ENCODE results near the gene NEK11.

The NEK11 gene, protein sequence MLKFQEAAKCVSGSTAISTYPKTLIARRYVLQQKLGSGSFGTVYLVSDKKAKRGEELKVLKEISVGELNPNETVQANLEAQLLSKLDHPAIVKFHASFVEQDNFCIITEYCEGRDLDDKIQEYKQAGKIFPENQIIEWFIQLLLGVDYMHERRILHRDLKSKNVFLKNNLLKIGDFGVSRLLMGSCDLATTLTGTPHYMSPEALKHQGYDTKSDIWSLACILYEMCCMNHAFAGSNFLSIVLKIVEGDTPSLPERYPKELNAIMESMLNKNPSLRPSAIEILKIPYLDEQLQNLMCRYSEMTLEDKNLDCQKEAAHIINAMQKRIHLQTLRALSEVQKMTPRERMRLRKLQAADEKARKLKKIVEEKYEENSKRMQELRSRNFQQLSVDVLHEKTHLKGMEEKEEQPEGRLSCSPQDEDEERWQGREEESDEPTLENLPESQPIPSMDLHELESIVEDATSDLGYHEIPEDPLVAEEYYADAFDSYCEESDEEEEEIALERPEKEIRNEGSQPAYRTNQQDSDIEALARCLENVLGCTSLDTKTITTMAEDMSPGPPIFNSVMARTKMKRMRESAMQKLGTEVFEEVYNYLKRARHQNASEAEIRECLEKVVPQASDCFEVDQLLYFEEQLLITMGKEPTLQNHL

DNA sequence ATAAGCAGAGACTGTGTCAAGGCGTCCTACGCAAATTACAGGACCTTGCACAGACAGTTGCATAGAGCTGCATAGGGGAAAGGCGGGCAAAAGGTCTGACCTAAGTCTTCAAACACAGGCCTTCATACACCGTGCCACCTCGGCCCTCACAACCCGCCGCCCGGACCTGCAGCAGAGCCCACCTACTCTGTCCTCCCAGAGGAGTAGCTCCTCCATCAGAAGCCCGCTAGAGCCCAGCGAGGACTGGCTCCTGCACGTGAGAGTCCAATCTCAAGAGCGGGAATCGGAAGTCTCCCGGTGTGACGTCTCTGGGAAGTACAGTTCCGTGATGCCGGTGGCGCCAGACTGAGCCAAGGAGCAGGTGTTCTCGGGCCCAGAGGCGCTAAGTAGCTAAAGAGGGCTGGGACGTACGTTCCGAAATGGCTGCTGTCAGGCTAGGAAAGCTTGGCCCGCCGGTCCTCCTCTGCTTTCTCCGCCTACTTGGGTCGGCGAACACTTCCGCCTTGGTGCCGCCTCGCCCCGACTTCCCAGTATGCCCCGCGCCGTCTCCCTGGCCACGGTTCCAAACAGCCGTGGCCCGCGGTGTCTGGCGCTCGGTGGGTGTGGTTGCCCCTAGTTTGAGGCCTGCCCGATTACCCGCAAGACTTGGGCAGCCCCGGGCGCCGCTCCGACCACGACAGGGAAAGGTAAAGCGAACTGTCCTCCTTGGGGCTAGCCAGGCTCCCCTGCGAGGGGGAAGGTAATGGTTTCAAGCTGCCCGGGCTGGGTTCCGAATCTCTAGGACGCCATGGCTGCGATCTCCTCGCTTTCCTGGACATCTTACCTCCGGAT, at the start of gene NEK11, which contains the start of gene ASTE1:
Gene NEK11, plus strand, starts transcription at position 557 of the 831 bp plus-strand sequence. CDS start 2,832 bp downstream, outside the sequence.
Gene ASTE1, minus strand, starts transcription at position 505 of the 831 bp plus-strand sequence. CDS start 1,519 bp downstream, outside the sequence.
- peak; percentile 49 for FAIRE-seq

DNA sequence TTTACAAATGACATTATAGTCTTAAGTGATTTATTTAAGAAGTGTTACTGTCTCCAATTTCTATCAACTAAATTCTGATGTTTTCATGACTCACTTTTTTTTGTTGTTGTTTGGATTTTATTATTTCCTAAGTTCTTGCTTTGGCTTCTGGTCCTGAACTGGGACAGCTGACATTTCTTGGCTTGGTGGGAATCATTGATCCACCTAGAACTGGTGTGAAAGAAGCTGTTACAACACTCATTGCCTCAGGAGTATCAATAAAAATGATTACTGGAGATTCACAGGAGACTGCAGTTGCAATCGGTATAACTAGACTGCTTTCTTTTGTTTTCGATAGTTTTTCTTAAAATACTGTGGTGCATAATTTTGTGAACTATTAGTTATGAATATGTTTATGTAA, 47.6 kb upstream of the NEK11 start:
- no peak for FAIRE-seq

More for the DNA sequence above, at the start of gene NEK11, which contains the start of gene ASTE1:
- DNase-seq (ENCODE audit: low spot score): peak; percentile 80

DNA sequence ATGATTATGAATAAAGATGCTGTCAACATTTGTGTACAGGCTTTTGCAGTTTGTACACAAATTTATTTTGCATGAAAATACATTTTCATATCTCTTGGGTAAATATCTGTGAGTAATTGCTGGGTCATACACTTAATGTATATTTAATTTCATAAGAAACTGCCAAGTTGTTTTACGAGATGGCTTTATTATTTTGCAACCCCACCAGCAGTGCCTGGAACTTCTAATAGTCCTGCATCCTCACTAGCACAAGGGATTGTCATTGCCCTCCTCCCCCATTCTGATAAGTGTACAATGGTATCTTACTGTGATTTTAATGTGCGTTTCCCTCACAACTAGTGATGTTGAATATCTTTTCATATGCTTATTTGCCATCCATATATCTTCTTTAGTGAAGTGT, 45.2 kb upstream of the NEK11 start:
- DNase-seq (ENCODE audit: low spot score): no peak
- no peak for FAIRE-seq

More for the DNA sequence above, 47.6 kb upstream of the NEK11 start:
- DNase-seq (ENCODE audit: low spot score): no peak

DNA sequence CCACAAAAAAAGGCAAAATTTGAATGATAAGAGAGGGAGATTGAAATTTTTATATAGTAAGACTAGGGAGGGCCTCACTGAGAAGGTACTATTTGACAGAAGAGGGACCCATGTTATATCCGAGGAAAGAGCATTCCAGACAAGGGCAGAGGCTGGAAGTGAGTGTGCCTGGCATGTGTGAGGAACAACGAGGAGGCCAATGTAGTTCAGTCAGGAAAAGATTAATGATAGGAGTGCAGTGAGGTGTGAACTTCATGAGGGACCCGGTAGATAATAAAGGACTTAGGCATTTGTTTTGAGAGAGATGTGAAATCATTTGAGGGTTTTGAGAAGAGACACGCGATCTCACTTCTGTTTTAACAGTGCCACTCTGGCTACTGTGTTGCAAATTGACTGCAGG, 36.4 kb upstream of the NEK11 start:
- DNase-seq (ENCODE audit: low spot score): no peak
- no peak for FAIRE-seq

DNA sequence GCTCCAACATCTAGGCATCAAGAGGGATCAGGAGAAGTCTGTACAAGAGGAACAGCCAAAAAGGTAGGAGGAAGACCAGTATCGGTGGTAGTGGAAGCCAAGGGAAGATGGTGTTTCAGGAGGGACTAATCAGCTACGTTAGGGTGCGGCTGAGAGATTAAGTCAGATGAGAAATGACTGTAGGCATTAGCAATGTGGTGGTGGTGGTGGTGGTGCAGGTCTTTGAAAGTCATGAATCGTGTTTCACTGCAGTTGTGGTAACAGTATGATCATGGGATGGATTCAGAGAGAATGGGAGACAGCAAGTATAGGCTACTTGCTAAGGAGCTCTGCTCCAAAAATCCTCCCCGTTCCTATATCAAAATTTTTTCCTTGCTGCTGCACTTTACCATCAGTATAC, 35.6 kb upstream of the NEK11 start:
- DNase-seq (ENCODE audit: low spot score) (no peak), FAIRE-seq (no peak)

DNA sequence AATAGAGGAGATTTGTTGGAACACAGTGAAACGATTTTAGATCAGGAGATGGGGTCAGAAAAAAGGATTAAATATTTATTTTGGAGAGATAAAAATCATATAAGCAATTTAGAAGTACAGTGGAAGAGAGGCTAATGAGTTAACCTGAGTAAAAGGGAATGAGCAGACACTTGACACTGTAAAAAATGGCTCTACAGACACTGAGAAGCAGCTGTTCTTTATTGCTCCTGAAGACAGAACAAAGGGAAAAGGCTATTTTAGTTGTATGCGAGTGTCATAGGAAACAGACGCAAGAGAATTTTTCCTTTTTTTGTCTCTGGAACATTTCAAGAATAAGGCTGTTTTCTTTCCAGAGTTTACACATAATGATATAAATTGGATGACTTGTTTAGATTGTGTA, 34.3 kb upstream of the NEK11 start:
- DNase-seq (ENCODE audit: low spot score) (no peak), FAIRE-seq (no peak)

DNA sequence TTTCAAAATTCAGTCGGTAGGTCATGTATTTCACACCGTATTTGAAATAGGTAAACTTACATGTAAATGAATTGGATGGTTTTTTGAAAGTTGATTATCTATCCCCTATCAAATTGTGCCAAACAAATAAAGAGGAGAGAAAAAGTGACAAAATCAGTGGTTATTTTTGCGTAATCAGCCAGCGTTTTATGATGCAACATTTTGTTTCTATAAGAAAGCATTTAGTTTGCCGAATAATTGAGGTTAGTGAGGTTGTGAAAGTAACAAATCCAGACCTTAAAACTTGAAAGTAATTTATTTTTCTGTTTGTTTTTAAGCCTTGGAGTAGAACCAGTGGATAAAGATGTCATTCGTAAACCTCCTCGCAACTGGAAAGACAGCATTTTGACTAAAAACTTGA, 29.4 kb upstream of the NEK11 start:
- FAIRE-seq (no peak), DNase-seq (ENCODE audit: low spot score) (no peak)

DNA sequence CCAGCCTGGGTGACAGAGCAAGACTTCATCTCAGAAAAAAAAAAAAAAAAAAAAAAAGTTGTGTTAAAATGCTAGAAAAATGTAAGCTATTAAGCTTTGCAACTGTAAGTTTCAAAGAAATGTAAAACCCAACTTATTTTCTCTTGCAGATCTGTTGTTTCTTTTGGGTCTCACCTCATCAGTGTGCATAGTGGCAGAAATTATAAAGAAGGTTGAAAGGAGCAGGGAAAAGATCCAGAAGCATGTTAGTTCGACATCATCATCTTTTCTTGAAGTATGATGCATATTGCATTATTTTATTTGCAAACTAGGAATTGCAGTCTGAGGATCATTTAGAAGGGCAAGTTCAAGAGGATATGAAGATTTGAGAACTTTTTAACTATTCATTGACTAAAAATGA, 25.6 kb upstream of the NEK11 start:
- DNase-seq (ENCODE audit: low spot score) (no peak), FAIRE-seq (no peak)

DNA sequence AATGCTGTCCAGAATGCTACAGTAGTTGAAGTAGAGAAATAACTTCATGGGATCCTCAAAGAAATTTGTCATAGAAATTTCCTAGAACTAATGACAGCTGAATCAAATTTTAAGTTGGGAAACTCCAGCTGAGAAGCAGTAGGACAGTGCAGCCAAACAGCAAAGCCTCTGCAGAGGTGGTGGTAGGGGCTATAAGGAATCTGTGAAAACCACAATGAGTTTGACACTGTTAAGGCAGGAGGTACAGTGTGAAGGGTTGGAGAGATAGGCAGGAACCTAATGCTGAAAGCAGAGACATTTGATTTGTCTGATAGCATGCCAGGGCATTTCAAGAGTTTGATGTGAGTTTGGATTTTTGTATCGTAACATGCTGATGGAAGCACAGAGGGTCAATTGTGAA, 22.1 kb upstream of the NEK11 start:
- no peak for FAIRE-seq
- DNase-seq (ENCODE audit: low spot score): no peak

DNA sequence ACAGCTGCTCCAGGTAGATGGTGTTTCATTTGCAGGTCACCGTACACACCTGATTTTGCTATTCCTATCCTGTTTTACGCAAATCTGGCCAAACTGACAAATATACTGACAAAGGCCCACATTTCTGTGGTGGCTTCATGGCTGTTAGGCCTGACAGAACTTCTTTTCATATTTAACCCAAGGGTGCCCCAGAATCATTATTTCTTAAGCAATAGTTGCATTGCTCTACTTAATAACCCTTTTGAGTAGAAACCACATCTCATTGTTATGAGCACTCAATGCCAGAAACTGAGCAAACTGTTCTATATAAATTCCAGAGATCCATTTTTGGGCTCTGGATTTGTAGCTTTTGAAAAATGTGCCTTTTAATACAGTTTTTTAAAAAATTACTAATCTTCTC, 19.4 kb upstream of the NEK11 start:
- FAIRE-seq: no peak
- no peak for DNase-seq (ENCODE audit: low spot score)

DNA sequence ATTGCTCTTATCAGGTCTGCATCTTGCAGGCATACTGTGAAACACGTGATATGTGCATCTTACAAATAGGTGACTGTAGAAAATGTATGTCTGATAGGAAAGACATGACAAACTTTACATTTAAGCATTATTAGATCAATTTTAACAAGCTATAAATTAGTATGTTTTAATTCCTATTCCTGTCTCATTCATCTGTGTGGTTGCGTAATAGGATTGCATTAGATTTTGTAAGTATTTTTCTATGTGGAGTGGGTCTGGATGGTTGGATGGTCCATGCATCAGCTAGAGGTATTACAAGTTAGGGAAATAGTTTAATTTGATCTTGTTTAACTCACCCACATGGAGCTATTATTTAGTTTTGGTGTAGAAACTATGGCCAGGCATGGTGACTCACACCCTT, 18.9 kb upstream of the NEK11 start:
- FAIRE-seq: no peak
- DNase-seq (ENCODE audit: low spot score): no peak

DNA sequence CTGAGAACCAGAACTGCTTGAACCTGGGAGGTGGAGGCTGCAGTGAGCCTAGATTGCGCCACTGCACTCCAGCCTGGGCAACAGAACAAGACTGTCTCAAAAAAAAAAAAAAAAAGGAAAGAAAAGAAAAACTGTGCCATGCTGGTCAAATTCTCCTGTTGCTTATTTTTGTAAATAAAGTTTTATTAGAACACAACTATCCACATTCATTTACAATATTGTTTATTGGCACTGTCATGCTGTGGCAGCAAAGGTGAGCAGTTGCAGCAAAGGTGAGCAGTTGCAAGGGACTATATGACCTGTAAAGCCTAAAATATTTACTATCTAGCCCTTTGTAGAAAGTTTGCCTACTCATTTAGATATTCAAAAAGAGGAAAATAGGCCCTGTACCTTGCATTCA, 18.4 kb upstream of the NEK11 start:
- FAIRE-seq (no peak), DNase-seq (ENCODE audit: low spot score) (no peak)

DNA sequence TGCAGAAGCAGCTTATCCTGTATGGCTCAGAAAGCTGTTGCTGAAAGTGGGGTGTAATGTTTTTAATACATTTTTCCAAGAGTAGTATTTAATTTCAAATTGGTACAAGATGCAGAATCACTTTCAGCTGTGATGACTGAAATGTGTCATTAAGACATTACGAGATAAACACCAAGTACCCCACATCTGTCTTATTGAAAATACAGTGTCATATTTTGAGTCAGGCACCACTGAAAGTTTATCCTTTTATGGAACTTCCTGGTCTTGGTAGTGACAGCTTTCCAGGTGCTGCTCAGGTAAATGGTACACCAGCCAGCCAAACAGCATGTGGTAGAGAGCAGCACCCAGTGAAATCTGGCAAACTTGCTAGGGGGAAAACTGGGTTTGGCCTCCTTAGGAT, 17.0 kb upstream of the NEK11 start:
- DNase-seq (ENCODE audit: low spot score): no peak
- no peak for FAIRE-seq

DNA sequence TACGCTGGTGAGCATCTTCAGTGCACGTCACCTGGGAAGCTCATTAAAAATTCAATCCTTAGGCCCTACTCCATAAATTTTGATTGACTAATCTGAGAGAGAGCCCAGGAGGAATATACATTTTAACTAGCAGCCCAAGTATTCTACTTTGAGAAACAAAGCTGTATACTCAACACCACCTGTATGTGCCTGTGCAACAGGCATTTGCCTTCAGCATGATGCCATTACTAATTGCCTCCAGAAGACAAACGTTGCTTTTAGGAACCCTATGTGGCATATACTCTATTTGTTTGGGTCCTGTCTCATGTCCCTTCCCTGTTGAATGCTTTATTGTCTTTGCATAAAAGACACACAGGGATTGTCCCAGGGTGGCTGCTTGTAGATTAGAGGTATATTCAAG, 7.7 kb upstream of the NEK11 start:
- DNase-seq (ENCODE audit: low spot score) (no peak), FAIRE-seq (no peak)

DNA sequence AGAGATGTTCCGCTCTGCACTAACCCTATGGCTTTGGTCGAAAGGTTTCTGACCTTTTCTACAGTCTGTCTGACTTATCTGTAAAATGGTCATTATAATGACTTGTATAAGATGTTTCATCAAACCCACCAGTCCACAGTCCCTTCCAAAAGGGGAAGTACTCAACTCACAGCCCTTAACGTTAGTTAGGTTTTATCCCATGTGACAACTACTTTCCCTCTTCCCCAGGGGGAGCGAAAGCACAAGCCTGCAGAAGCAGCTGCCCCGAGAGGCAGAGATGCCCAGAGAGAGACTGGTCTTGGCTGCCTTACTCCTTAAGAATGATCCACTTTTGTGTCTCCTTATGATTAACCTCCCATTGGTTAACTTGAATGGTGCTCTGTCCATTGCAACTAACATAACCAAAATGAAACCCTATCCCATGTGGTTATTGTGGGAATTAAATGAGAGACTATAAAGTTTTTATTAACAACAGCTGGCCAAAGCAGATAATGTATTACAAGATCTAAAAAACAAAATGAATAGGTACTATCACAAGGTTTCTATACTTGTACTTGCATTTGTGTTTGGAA, 6.5 kb upstream of the NEK11 start:
- FAIRE-seq (no peak), DNase-seq (ENCODE audit: low spot score) (no peak)

DNA sequence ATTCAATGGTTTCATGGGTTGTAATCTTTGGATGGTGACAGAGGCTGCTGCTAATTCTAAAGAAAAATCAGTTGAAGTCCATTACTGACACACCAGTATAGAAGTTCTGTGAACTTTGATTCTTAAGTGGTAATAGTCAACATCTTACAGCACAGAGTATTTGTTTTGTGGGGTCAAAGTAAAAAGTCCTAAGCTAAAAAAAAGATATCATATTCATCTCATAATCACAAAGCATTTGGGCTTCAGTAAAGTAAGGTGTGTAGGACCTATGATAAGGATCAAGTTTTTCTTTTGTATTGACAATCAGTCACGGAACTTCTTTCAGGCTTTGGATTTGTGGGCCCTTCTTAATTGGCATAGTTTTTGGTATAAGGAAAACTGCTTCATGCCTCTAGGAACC, 1.1 kb upstream of the NEK11 start:
- DNase-seq (ENCODE audit: low spot score) (no peak), FAIRE-seq (no peak)

DNA sequence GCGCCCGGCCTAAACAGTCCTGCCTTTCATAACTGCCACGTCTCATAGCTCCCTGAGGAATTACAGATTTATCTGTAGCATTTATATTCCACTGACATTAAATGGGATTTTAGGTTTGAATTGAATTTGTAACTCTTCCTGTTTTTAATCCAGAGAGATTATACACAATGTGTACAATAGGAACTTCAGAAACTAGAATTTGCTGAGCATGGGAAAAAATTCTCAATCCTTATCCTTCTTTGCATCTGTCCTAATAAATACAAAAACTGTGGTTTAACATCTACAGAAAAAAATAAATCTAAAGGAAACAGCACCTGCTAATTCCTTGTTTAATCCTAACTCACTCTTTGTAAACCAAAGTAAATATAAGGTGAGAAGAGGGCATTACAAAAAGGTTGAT, 2.2 kb downstream of the NEK11 start:
- no peak for DNase-seq (ENCODE audit: low spot score)
- no peak for FAIRE-seq

DNA sequence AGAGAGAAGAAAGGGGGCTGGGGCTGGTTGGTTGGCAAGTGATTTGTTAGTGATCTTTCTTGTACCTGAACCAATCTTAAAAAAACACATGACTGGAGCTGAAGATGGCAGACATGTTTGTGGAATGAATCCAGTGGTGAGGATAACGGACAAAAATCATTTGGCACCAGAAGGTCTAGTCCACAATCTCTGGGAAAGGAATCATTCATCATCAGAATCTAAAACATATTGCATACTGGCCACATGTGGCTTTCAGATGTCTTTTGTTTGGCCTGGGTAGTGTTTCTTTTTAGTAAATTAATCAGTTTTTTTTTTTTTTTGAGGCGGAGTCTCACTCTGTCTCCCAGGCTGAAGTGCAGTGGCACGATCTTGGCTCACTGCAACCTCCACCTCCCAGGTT, 5.0 kb downstream of the NEK11 start:
- no peak for FAIRE-seq
- no peak for DNase-seq (ENCODE audit: low spot score)

DNA sequence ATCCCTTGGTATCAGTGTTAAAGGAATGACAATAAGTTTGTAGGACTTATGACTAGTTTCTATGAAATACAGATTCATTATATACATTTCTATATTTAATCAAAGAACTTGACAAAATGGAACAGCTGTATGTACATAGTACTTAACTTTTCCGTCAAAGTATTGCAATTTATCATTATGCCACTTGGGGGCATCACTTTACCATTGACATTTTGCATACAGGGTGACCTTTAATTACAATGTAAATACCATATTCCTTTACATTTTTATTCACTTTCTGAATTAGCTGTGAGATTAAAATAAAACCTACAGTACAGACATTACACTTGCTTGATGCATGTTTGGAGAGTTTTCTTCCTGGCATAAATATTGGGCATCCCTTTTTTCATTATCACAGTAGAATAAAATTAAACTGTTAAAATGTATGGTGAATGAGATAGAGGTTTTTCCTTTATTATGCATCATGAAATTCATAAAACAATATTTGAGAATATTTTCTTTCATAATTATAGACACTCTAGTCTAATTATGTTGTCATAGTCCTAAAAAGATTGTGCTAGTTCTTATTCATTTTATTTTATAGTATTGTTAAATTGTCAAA, 6.9 kb downstream of the NEK11 start:
- peak; percentile 86 for FAIRE-seq
- DNase-seq (ENCODE audit: low spot score): peak; percentile 16

DNA sequence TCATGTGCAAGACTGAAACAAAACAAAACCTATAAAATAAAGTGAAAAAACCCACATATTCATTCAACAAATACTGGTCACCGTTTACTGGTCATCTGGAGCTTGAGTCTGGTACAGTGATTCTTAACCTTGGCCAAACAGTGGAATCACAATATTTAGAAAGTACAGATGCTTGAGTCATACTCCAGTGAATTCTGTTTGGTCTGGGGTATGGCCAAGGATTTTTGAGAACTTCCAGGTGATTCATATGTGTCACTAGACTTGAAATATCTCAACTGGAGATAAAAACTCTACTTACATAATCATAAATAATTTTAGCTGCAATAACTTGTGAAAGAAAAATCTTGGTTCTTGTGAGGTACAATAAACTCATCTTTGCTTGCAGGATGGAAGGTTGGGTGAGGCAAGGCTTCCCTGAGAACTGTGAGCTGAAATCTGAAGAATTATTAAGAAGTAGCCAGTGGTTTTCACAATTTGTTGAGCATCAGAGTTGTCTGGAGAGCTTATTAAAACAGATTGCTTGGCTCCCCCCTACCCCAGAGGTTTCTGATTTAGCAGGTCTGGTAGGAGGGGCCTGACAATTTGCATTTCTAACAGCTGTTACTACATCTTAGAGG, 9.6 kb downstream of the NEK11 start:
- no peak for DNase-seq (ENCODE audit: low spot score)
- no peak for FAIRE-seq

DNA sequence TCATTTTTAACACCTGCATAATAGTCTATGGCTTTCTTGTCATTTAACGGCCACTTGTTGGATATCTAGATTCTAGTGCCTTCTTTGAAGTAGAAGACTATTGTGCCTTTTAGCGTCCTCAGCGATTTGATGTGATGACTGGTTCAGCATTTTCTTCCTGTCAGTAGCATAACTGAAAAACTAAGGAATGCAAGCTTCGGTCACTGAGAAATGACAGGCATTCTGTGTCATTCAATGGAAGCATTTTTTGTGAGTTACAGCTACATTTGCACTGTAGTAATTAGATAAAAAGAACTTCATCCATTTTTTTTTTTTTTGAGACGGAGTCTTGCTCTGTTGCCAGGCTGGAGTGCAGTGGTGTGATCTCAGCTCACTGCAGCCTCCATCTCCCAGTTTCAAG, 10.3 kb downstream of the NEK11 start:
- DNase-seq (ENCODE audit: low spot score): no peak
- FAIRE-seq: no peak

Data from RCC 7860 (cell line).